ENCODE data around the gene SPATA3.

SPATA3 gene

GRCh38 chr2:231038483-231039293 lies 42.8 kb downstream of the SPATA3 start:
- Mint-ChIP-seq H3K36me3 (ENCODE audit: low read depth) (no peaks in the 10 kb centered on the region), H3K4me1 (ENCODE audit: low read depth) (peaks cover 3% of the 10 kb centered on the region), H3K27me3 (peaks cover 74% of the 10 kb centered on the region), H3K4me3 (peak overlapping the region; percentile 20), H3K27ac (no peak overlapping the region), H3K9me3 (no peaks in the 10 kb centered on the region)

- Mint-ChIP-seq H3K27ac (no peak overlapping the region), H3K27me3 (peaks cover 68% of the 10 kb centered on the region), H3K4me3 (no peak overlapping the region), H3K9me3 (no peaks in the 10 kb centered on the region), H3K4me1 (ENCODE audit: low read depth) (peaks cover 3% of the 10 kb centered on the region), H3K36me3 (ENCODE audit: low read depth) (no peaks in the 10 kb centered on the region)
Observed at GRCh38 chr2:231039294-231039664, 43.4 kb downstream of the SPATA3 start.

- Mint-ChIP-seq H3K27me3 (peaks cover 65% of the 10 kb centered on the region), H3K36me3 (ENCODE audit: low read depth) (no peaks in the 10 kb centered on the region), H3K4me1 (ENCODE audit: low read depth) (peaks cover 3% of the 10 kb centered on the region), H3K4me3 (no peak overlapping the region), H3K9me3 (no peaks in the 10 kb centered on the region), H3K27ac (no peak overlapping the region)
Observed at GRCh38 chr2:231039821-231040364, 44.0 kb downstream of the SPATA3 start.

GRCh38 chr2:231041061-231041689 lies 45.3 kb downstream of the SPATA3 start:
- H3K27me3 Mint-ChIP-seq: peaks cover 55% of the 10 kb centered on the region
- no peaks in the 10 kb centered on the region for H3K36me3 Mint-ChIP-seq (ENCODE audit: low read depth)
- no peak overlapping the region for H3K27ac Mint-ChIP-seq
- no peak overlapping the region for H3K4me3 Mint-ChIP-seq
- H3K4me1 Mint-ChIP-seq (ENCODE audit: low read depth): peaks cover 3% of the 10 kb centered on the region
- no peaks in the 10 kb centered on the region for H3K9me3 Mint-ChIP-seq

GRCh38 chr2:231043796-231044195 lies 47.9 kb downstream of the SPATA3 start:
- peaks cover 42% of the 10 kb centered on the region for H3K27me3 Mint-ChIP-seq
- no peaks in the 10 kb centered on the region for H3K36me3 Mint-ChIP-seq (ENCODE audit: low read depth)
- H3K27ac Mint-ChIP-seq: no peak overlapping the region
- H3K4me3 Mint-ChIP-seq: no peak overlapping the region
- no peaks in the 10 kb centered on the region for H3K4me1 Mint-ChIP-seq (ENCODE audit: low read depth)
- H3K9me3 Mint-ChIP-seq: no peaks in the 10 kb centered on the region

- no peaks in the 10 kb centered on the region for H3K36me3 Mint-ChIP-seq (ENCODE audit: low read depth)
- no peaks in the 10 kb centered on the region for H3K4me1 Mint-ChIP-seq (ENCODE audit: low read depth)
- peaks cover 22% of the 10 kb centered on the region for H3K27me3 Mint-ChIP-seq
- no peaks in the 10 kb centered on the region for H3K9me3 Mint-ChIP-seq
- H3K4me3 Mint-ChIP-seq: no peak overlapping the region
- no peak overlapping the region for H3K27ac Mint-ChIP-seq
Observed at GRCh38 chr2:231046916-231047273, 51.0 kb downstream of the SPATA3 start.

GRCh38 chr2:231047274-231047922 lies 51.5 kb downstream of the SPATA3 start:
- H3K27ac Mint-ChIP-seq: no peak overlapping the region
- H3K4me3 Mint-ChIP-seq: no peak overlapping the region
- H3K36me3 Mint-ChIP-seq (ENCODE audit: low read depth): no peaks in the 10 kb centered on the region
- H3K27me3 Mint-ChIP-seq: peaks cover 19% of the 10 kb centered on the region
- peaks cover 3% of the 10 kb centered on the region for H3K4me1 Mint-ChIP-seq (ENCODE audit: low read depth)
- H3K9me3 Mint-ChIP-seq: no peaks in the 10 kb centered on the region

- Mint-ChIP-seq H3K27me3 (peaks cover 21% of the 10 kb centered on the region), H3K27ac (no peak overlapping the region), H3K9me3 (no peaks in the 10 kb centered on the region), H3K36me3 (ENCODE audit: low read depth) (no peaks in the 10 kb centered on the region), H3K4me1 (ENCODE audit: low read depth) (peaks cover 11% of the 10 kb centered on the region), H3K4me3 (no peak overlapping the region)
Observed at GRCh38 chr2:231047923-231048915, 52.3 kb downstream of the SPATA3 start.

GRCh38 chr2:231049286-231050017 lies 53.5 kb downstream of the SPATA3 start:
- Mint-ChIP-seq H3K36me3 (ENCODE audit: low read depth) (no peaks in the 10 kb centered on the region), H3K4me1 (ENCODE audit: low read depth) (peaks cover 21% of the 10 kb centered on the region), H3K4me3 (no peak overlapping the region), H3K27me3 (peaks cover 24% of the 10 kb centered on the region), H3K27ac (no peak overlapping the region), H3K9me3 (no peaks in the 10 kb centered on the region)

- peaks cover 24% of the 10 kb centered on the region for H3K27me3 Mint-ChIP-seq
- no peak overlapping the region for H3K4me3 Mint-ChIP-seq
Observed at GRCh38 chr2:231050018-231050901, 54.3 kb downstream of the SPATA3 start.

GRCh38 chr2:231051116-231051515 lies 55.2 kb downstream of the SPATA3 start:
- peaks cover 24% of the 10 kb centered on the region for H3K4me1 Mint-ChIP-seq (ENCODE audit: low read depth)
- H3K36me3 Mint-ChIP-seq (ENCODE audit: low read depth): no peaks in the 10 kb centered on the region
- no peaks in the 10 kb centered on the region for H3K9me3 Mint-ChIP-seq
- H3K27me3 Mint-ChIP-seq: peaks cover 24% of the 10 kb centered on the region
- no peak overlapping the region for H3K27ac Mint-ChIP-seq
- no peak overlapping the region for H3K4me3 Mint-ChIP-seq

More at GRCh38 chr2:231050018-231050901, 54.3 kb downstream of the SPATA3 start:
- Mint-ChIP-seq H3K4me1 (ENCODE audit: low read depth) (peaks cover 21% of the 10 kb centered on the region), H3K36me3 (ENCODE audit: low read depth) (no peaks in the 10 kb centered on the region), H3K9me3 (no peaks in the 10 kb centered on the region), H3K27ac (no peak overlapping the region)

GRCh38 chr2:231052494-231053451 lies 56.9 kb downstream of the SPATA3 start:
- H3K27ac Mint-ChIP-seq: peak overlapping the region; percentile 55
- no peaks in the 10 kb centered on the region for H3K9me3 Mint-ChIP-seq
- H3K27me3 Mint-ChIP-seq: peaks cover 22% of the 10 kb centered on the region

More at GRCh38 chr2:231052494-231053451, 56.9 kb downstream of the SPATA3 start:
- H3K4me1 Mint-ChIP-seq (ENCODE audit: low read depth): peaks cover 28% of the 10 kb centered on the region
- peaks cover 3% of the 10 kb centered on the region for H3K36me3 Mint-ChIP-seq (ENCODE audit: low read depth)
- H3K4me3 Mint-ChIP-seq: peak overlapping the region; percentile 85
